C4-2B (cell line): Measurements from ENCODE around the gene KIR3DL1.
"Not testable (repeated sequence)": the region's sequence is repeated elsewhere in the genome, so short reads cannot be mapped to it uniquely, and the experiment has no call there.

Source experiments
- ZFX ChIP-seq: fragments of 450-650 bp; IDR thresholded peaks from 2 replicates; pipeline ENCODE4 v1.6.1; 2017
- TF ChIP-seq, protein P1 (sequence below): fragments of 450-650 bp; conservative IDR thresholded peaks from 2 replicates; pipeline ENCODE4 v1.5.1; 2017; ENCODE audit warnings: mild to moderate bottlenecking

DNA sequence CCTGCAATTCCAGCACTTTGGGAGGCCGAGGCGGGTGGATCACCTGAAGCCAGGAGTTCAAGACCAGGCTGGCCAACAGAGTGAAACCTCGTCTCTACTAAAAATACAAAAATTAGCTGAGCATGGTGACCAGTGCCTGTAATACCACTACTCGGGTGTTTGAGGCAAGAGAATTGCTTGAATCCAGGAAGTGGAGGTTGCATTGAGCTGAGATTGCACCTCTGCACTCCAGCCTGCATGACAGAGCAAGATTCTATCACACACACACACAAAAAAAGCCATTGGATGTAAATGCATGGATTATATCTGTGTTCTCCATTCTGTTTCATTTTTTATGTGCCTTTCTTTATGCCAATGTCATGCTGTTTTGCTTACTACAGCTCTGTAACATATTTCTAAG lies 8.1 kb downstream of the KIR3DL1 start:
- TF ChIP-seq, protein P1, sequence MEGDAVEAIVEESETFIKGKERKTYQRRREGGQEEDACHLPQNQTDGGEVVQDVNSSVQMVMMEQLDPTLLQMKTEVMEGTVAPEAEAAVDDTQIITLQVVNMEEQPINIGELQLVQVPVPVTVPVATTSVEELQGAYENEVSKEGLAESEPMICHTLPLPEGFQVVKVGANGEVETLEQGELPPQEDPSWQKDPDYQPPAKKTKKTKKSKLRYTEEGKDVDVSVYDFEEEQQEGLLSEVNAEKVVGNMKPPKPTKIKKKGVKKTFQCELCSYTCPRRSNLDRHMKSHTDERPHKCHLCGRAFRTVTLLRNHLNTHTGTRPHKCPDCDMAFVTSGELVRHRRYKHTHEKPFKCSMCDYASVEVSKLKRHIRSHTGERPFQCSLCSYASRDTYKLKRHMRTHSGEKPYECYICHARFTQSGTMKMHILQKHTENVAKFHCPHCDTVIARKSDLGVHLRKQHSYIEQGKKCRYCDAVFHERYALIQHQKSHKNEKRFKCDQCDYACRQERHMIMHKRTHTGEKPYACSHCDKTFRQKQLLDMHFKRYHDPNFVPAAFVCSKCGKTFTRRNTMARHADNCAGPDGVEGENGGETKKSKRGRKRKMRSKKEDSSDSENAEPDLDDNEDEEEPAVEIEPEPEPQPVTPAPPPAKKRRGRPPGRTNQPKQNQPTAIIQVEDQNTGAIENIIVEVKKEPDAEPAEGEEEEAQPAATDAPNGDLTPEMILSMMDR, result not testable (repeated sequence)
- not testable (repeated sequence) for TF ChIP-seq ZFX
